ENCODE results near the gene SCAMP1. TPM values are rescaled to one million over a fixed set of nuclear protein-coding genes. Genes with fewer than 3 reads are reported as not detected.

Gene SCAMP1
- total RNA-seq, result 19.0 and 30.0 TPM in 2 replicates

GRCh38 chr5:78359831-78360673, at the start of gene SCAMP1:
Gene SCAMP1, plus strand, starts transcription at chr5:78360617. Its CDS starts 55 bp downstream, at chr5:78360672.

Other genes starting within 250 kb of the SCAMP1 start
- gene AP3B1, start 65.9 kb upstream of the SCAMP1 start, total RNA-seq, result 39.4 and 40.2 TPM in 2 replicates

Data from airway epithelial cell (primary cell).